ENCODE results near the gene C1D.

GRCh38 chr2:68030529-68030928, 32.3 kb downstream of the C1D start:
- TF ChIP-seq, protein P1, sequence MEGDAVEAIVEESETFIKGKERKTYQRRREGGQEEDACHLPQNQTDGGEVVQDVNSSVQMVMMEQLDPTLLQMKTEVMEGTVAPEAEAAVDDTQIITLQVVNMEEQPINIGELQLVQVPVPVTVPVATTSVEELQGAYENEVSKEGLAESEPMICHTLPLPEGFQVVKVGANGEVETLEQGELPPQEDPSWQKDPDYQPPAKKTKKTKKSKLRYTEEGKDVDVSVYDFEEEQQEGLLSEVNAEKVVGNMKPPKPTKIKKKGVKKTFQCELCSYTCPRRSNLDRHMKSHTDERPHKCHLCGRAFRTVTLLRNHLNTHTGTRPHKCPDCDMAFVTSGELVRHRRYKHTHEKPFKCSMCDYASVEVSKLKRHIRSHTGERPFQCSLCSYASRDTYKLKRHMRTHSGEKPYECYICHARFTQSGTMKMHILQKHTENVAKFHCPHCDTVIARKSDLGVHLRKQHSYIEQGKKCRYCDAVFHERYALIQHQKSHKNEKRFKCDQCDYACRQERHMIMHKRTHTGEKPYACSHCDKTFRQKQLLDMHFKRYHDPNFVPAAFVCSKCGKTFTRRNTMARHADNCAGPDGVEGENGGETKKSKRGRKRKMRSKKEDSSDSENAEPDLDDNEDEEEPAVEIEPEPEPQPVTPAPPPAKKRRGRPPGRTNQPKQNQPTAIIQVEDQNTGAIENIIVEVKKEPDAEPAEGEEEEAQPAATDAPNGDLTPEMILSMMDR (conservative IDR thresholded peaks at IDR 0.05; ENCODE audit: low read length): no peak
- TF ChIP-seq EZH2phosphoT487 (IDR thresholded peaks at IDR 0.05; ENCODE audit: borderline replicate concordance): no peak
